Ovary (tissue), 3 donors: ENCODE data around the gene THAP4.

Source experiments
- POLR2A ChIP-seq: fragments of 450-650 bp; IDR thresholded peaks from one replicate; pipeline ENCODE4 v1.6.1; 2017; ENCODE audit warnings: antibody characterized with exemption, mild to moderate bottlenecking, moderate library complexity
- TF ChIP-seq, protein P1 (sequence below), 3 donors: fragments of 450-650 bp in 2 of 3; fragments of 200-600 bp in 1 of 3; IDR thresholded peaks; one replicate each; pipeline versions ENCODE4 v1.5.1 to v1.8.0; 2016 to 2022; ENCODE audit warnings: antibody characterized with exemption in 3 of 3, mild to moderate bottlenecking in 1 of 3
- donor health status: DM: no; HTN: no; CAD: no.

DNA sequence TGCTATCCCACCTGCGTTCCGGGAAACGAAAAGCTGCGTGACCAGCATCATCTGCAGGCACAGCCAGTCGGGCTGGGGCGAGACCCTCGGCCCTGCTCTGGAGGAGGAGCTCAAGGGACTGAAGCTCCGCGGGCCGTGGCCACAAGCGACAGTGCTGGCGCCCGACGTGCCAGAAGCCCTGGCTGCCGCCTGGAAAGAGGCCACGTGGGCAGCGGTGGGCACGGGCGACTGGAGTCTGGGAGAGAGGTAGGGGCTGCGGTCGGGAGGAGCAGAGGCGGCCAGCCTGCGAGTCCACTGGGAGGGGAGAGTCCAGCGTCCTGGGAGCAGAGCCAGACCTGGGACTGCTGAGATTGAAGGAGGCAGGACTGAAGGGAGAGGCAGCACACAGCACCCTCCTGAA is 40.4 kb upstream of the THAP4 start:
- TF ChIP-seq, protein P1, sequence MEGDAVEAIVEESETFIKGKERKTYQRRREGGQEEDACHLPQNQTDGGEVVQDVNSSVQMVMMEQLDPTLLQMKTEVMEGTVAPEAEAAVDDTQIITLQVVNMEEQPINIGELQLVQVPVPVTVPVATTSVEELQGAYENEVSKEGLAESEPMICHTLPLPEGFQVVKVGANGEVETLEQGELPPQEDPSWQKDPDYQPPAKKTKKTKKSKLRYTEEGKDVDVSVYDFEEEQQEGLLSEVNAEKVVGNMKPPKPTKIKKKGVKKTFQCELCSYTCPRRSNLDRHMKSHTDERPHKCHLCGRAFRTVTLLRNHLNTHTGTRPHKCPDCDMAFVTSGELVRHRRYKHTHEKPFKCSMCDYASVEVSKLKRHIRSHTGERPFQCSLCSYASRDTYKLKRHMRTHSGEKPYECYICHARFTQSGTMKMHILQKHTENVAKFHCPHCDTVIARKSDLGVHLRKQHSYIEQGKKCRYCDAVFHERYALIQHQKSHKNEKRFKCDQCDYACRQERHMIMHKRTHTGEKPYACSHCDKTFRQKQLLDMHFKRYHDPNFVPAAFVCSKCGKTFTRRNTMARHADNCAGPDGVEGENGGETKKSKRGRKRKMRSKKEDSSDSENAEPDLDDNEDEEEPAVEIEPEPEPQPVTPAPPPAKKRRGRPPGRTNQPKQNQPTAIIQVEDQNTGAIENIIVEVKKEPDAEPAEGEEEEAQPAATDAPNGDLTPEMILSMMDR (IDR thresholded peaks at IDR 0.05), result no peak
- no peak for TF ChIP-seq POLR2A
